RCC 7860 (cell line): Measurements from ENCODE around the gene SPP2.

ENCODE experiments used
- DNase-seq: peaks from one replicate; pipeline ENCODE4 v3.0.0-alpha.2; 2015; ENCODE audit warnings: low spot score
- FAIRE-seq: peaks from 2 replicates; lab custom pipeline; 2012; peaks lifted over from hg19 to GRCh38; lab: Jason Lieb, UNC

The SPP2 gene

DNA sequence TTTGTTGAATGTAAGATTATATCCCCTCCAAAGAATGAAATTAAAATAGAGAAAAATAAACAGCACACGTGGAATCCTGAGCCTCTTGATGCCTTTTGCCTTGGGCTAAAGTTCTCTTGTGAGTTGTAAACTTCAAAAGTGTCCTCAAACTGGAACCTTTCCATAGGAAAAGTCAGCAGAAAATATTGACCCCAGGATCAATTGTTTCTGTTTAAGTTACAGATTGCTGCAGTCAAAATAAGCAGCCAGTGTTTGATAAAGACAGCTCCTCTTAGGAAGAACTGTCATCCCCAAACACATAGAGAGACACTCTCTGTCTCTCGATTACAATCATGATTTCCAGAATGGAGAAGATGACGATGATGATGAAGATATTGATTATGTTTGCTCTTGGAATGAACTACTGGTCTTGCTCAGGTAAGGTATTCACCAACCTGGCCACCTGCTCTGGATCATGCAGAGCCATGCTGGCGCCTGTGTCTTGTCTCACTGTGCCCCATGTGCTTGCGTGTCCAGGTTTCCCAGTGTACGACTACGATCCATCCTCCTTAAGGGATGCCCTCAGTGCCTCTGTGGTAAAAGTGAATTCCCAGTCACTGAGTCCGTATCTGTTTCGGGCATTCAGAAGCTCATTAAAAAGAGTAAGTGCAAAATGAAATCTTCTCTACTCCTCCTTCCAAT is at the start of gene SPP2:
Gene SPP2 (plus strand): TSS at position 248 of the 681 bp plus-strand sequence. CDS start 85 bp downstream, at position 333.
- FAIRE-seq: no peak
- no peak for DNase-seq

- no peak for FAIRE-seq
- no peak for DNase-seq
Observed at GRCh38 chr2:234001380-234002160, 48.9 kb upstream of the SPP2 start.

DNA sequence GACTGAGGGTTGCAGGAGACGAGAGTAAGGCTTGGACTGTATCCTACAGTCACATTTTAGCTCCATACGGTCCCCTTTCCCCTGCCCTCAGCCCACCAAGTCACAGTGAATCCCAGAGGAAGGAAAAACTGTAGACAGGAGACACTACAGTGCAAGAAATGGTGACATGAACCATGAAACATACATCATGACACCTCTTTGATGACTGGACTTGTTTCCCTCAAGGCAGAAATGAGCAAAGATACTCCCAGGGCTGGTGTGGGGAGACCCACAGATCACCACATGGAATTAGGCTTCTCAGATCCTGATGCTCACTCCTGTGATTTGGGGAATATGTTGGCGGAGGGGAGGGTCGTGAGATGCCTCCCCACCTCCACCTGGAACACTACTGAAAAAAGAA is 48.2 kb upstream of the SPP2 start:
- FAIRE-seq (no peak), DNase-seq (no peak)

GRCh38 chr2:234003972-234004617 is 46.4 kb upstream of the SPP2 start:
- FAIRE-seq (peak; percentile 98), DNase-seq (peak; percentile 93)

GRCh38 chr2:234005126-234005525 is 45.4 kb upstream of the SPP2 start:
- FAIRE-seq: no peak

GRCh38 chr2:234006501-234006900 is 44.0 kb upstream of the SPP2 start:
- FAIRE-seq (no peak), DNase-seq (no peak)

More at GRCh38 chr2:234005126-234005525, 45.4 kb upstream of the SPP2 start:
- DNase-seq: no peak

DNA sequence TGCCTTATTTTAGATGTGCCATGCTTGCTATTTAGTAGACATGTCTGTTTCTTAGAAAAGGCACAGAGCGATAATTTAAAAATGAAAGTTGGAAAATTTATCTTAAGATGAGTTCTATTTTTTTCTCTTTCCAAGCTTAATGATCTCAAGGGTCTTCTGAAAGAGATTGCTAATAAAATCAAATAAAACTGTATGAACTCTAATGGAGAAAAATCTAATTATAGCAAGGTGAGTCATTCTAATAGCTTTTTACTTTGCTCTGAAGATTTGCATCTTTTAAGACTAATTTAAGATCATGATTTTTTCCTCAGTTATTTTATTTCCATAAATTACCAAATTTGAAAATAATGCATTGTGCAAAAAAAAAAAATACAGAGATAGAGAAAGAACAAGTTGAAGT is 36.1 kb upstream of the SPP2 start:
- DNase-seq (no peak), FAIRE-seq (no peak)

DNA sequence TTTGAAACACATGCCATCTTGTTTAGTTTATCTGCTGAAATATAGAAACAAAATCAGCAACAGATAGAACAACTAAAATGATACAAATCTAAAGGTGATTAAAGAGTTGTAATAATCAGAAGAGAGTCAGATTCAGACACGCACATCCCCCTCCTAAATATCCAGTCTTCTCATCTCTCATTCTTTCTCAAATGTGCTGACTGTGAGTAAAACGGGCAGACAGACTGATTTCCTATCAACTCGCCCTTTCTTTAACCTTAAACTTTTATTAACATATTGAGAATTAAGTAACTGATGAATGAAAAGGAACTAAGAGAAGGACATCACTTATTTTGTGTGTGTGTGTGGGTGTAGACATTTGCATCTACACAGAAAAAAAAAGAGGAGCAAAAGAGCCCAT is 34.6 kb upstream of the SPP2 start:
- DNase-seq (no peak), FAIRE-seq (no peak)

DNA sequence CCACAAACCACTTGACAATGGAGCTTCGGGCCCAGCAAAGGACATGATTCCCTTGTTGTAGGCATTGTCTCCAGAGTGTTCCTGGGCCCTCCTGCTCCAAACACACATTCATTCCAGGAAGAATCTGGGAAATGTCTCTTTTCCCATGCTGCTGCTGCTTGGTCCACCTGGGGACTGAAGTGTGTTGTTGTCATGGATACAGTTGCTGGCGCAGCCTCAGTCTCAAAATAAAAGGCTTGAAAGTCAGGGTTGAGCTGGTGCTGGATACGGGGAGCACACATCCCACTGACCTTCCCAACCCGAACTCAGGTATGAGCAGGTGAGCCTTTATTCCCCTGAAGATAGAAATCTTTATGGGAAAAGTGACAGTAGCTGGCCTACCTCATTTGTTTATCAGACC is 30.6 kb upstream of the SPP2 start:
- FAIRE-seq (no peak), DNase-seq (no peak)

- no peak for FAIRE-seq
Observed at GRCh38 chr2:234020332-234020731, 30.2 kb upstream of the SPP2 start.

DNA sequence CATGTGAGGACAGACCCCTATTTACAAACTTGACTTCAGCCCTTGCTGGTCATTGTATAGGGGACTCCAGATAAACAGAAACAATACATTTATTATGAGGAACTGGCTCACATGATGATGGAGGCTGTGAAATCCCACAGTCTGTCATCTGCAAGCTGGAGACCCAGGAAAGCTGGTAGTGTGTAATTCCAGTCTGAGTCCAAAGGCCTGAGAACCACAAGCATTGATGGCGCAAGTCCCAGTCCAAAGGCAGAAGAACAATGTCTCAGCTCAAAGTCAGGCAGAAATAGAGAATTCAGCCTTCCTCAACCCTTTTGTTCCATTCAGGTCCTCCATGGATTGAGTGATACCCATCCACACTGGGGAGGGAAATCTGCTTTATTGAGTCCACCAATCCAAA is 28.1 kb upstream of the SPP2 start:
- no peak for FAIRE-seq
- DNase-seq: no peak

More at GRCh38 chr2:234020332-234020731, 30.2 kb upstream of the SPP2 start:
- DNase-seq: no peak

DNA sequence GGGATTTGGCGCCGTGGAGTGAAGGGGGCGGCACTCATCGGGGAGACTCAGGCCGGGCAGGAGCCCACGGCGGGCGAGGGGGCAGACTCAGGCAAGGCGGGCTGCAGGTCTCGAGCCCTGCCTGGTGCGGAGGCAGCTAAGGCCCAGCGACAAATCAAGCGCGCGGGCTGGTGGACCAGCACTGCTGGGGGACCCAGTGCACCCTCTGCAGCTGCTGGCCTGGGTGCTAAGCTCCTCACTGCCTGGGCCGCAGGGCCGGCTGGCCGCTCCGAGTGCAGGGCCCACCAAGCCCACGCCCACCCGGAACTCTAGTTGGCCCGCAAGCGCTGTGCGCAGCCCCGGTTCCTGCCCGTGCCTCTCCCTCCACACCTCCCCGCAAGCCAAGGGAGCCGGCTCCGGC is 26.2 kb upstream of the SPP2 start:
- FAIRE-seq (no peak), DNase-seq (no peak)

DNA sequence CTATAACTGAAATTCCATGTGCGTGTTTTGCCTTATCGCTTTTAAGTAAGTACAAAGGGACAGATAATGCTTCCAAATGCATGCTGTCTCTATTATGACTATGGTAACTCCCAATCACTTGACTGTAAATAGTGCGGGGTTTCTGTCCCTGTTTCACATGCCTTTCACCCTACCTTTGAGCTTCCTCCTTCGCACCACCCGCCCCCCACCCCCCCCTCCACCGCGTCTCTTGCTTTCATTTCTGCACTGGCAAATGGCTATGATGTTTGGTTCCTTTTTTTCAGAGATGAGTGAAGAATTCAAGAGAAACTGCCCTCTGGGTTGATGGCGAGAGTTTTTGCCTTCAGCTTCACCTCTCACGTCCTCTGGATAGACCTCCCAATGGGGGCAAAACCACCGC is 25.0 kb upstream of the SPP2 start:
- FAIRE-seq: no peak
- DNase-seq: no peak

DNA sequence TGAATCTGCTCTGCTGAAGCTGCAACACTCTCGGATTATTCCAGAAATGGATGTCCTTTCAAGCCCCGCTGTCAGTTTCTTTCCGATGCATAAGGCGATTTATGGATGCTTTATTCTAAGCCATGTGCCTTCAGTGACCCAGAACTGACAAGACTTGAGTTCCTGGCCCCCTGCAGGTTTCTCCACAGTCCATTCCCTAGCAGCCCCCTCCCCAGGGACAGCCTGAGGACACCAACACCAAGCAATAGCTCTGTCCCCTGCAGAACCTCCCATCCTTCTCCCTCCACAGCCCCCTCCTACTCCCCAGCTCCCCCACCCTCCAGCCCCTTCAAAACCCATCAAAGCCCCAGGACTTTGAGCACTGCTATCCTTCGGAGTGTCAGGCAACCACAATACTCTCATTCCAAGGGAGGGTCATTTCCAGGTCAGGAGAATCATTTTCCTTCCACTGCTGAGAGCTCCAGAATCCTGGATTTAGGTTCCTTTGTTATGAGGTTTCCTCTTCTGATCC is 24.6 kb upstream of the SPP2 start:
- peak; percentile 74 for DNase-seq
- peak; percentile 90 for FAIRE-seq

DNA sequence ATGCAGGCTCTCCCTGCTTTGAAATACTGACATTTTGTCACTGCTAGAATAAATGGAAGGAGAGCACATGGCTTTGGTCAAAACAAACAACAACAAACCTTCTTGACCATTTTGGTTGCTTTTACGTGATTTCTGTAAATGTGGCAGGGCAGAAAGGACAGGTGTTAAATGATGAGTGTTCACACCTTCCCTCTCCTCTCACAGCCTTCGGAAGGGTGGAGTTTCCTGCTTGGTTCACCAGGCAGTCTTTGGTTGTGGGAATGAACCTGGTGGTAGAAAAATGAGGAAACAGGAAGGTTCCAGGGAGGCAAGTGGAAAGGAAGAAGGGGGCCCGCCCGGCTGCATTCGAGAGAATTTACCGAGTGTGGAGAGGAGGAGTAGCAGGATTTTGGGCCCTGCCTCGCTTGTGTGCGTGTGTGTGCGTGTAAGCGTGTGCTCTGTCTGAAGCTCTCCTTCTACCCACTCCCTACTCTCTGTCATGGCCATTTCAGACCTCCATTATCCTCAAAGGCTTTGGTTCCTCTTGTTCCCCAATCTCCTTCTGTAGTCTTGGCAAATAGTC is 23.7 kb upstream of the SPP2 start:
- DNase-seq (no peak), FAIRE-seq (no peak)

GRCh38 chr2:234027641-234028040 is 22.9 kb upstream of the SPP2 start:
- FAIRE-seq: no peak
- peak; percentile 68 for DNase-seq

- DNase-seq (peak; percentile 99), FAIRE-seq (peak; percentile 100)
Observed at GRCh38 chr2:234029150-234029733, 21.3 kb upstream of the SPP2 start.

- FAIRE-seq (no peak), DNase-seq (no peak)
Observed at GRCh38 chr2:234031207-234031606, 19.3 kb upstream of the SPP2 start.

DNA sequence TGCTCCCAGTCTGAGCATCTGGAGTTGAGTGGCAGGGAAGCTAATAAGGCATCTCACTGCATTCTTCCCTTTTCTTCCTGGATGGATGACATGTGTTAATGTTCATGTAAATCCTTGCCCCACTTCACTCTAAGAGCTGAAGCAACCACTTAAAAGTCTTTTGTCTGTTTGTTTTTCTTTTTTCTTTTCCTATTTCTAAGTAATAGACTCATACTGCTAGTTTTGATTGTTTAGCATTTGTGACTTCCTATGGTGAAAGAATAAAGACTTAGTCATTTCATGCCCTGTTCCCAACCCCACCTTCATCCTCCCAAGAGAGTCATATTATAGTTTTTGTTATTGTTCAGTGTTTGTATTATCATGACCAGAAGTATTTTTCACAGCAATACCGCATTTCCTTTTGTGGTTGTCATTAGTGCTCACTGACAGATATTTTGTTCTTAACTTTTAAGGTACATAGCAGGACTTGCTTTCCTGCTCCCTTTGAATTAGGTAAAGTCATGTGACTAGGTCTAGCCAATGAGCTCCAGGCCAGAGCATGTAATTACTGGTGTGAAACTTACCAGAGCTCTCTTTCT is 18.1 kb upstream of the SPP2 start:
- FAIRE-seq (no peak), DNase-seq (no peak)

DNA sequence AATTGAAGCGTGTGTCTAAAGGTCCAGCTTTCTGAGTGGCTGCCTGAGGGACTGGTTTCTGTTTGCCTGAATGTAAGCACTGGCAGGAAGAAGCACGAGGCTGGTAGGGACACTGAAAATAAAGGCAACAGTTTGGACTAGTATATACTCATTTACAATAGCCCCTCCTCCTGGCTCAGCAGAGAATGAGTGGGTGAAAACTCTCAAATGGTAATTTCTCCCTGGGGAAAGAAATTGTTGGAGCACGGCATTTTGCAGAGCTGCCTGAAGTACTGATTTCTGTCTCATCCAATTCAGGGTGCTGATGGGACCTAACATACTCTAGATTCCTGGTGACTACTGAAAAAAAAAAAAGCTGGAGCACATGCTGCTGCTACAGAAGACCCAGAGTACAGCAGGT is 17.3 kb upstream of the SPP2 start:
- FAIRE-seq: no peak
- DNase-seq: no peak

DNA sequence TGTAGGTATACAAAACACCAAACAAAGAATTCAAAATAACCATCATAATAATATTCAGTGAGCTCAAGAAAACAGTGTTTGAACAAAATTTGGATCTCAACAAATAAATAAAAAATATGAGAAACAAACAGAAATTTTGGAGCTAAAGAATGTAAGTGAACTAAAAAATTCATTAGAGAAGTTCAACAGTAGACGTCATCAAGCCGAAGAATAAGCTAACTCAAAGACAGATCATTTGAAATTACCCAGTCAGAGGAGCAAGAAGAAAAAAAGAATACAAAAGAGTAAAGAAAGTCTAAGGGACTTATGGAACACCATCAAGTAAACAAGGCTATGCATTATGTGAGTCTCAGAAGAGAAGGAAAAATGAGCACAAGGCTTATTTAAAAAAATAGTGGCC is 16.6 kb upstream of the SPP2 start:
- FAIRE-seq (no peak), DNase-seq (no peak)
